Hepatocyte (in vitro differentiated cells): ENCODE results near the gene CDH4. TPM values are rescaled to one million over a fixed set of nuclear protein-coding genes. Genes with fewer than 3 reads are reported as not detected.

ENCODE experiments used
- DNase-seq: peaks from one replicate; pipeline ENCODE4 v3.0.0-alpha.2; 2016; ENCODE audit warnings: low spot score
- H2AFZ ChIP-seq: fragments of 200-600 bp; sonication (generic); 2 replicates; pipeline ENCODE4 v1.6.0; 2016; ENCODE audit warnings: antibody characterized with exemption, mild to moderate bottlenecking
- H3K27ac ChIP-seq: fragments of 200-600 bp; sonication (generic); 2 replicates; pipeline ENCODE4 v1.5.1; 2016; ENCODE audit warnings: mild to moderate bottlenecking
- H3K27me3 ChIP-seq: fragments of 200-600 bp; sonication (generic); 2 replicates; pipeline ENCODE4 v1.6.1; 2016
- H3K36me3 ChIP-seq: fragments of 200-600 bp; sonication (generic); replicated peaks from 2 replicates; pipeline ENCODE4 v1.5.1; 2016; ENCODE audit warnings: low read depth; ENCODE audit not compliant: insufficient read depth
- H3K4me1 ChIP-seq: fragments of 200-600 bp; sonication (generic); 2 replicates; pipeline ENCODE4 v1.5.1; 2016; ENCODE audit warnings: mild to moderate bottlenecking, moderate library complexity; ENCODE audit not compliant: insufficient read depth
- H3K4me2 ChIP-seq: fragments of 200-600 bp; sonication (generic); 2 replicates; pipeline ENCODE4 v1.6.0; 2016
- H3K4me3 ChIP-seq: fragments of 200-600 bp; sonication (generic); 2 replicates; pipeline ENCODE4 v1.5.1; 2016; ENCODE audit warnings: mild to moderate bottlenecking
- H3K79me2 ChIP-seq: fragments of 200-600 bp; sonication (generic); 2 replicates; pipeline ENCODE4 v1.6.0; 2017; ENCODE audit warnings: mild to moderate bottlenecking
- H3K9me2 ChIP-seq: fragments of 200-600 bp; sonication (generic); replicated peaks from 2 replicates; pipeline ENCODE4 v1.6.0; 2017; ENCODE audit warnings: mild to moderate bottlenecking; ENCODE audit not compliant: insufficient read depth
- H3K9me3 ChIP-seq: fragments of 200-600 bp; sonication (generic); 2 replicates; pipeline ENCODE4 v1.5.1; 2016; ENCODE audit warnings: low read depth, mild to moderate bottlenecking
- H4K20me1 ChIP-seq: fragments of 200-600 bp; sonication (generic); 2 replicates; pipeline ENCODE4 v1.6.0; 2016; ENCODE audit warnings: mild to moderate bottlenecking; ENCODE audit not compliant: insufficient read depth, poor library complexity, severe bottlenecking
- EZH2 ChIP-seq: fragments of 200-600 bp; sonication (generic); IDR thresholded peaks from 2 replicates; pipeline ENCODE4 v1.6.1; 2016; ENCODE audit warnings: antibody characterized with exemption, mild to moderate bottlenecking, borderline replicate concordance
- EZH2phosphoT487 ChIP-seq: fragments of 200-600 bp; sonication (generic); IDR thresholded peaks from one replicate; pipeline ENCODE4 v1.6.1; 2018; ENCODE audit warnings: antibody characterized with exemption, mild to moderate bottlenecking, low read depth, moderate library complexity; ENCODE audit not compliant: unreplicated experiment, severe bottlenecking
- WGBS: methylation state at CpG from one replicate; pipeline ENCODE4 v1.1.6; 2016; ENCODE audit warnings: low lambda C conversion rate; ENCODE audit errors: missing lambda C conversion rate; 5-methylcytosine and 5-hydroxymethylcytosine counted together
- polyA plus RNA-seq: library from polyadenylated mRNA; unstranded; fragments of >200 nt; fragmentation: Nextera tagmentation; extraction: Ambion mirVana; gene quantifications from 2 replicates; pipeline ENCODE4 v1.2.1, GENCODE V29; 2016
- total RNA-seq: library from RNA; depleted of rRNA; stranded (reverse); fragments of >200 nt; gene quantifications from 2 replicates; pipeline ENCODE4 v1.2.3, GENCODE V29; 2014
- TF ChIP-seq, protein P1 (sequence below): fragments of 200-600 bp; sonication (generic); IDR thresholded peaks from 2 replicates; pipeline ENCODE4 v1.5.1; 2016; ENCODE audit warnings: antibody characterized with exemption, mild to moderate bottlenecking; ENCODE audit not compliant: poor library complexity

The CDH4 gene
- total and polyA plus RNA-seq, 2 experiments from 2014 or later = 0.53 to 0.73 TPM

DNA sequence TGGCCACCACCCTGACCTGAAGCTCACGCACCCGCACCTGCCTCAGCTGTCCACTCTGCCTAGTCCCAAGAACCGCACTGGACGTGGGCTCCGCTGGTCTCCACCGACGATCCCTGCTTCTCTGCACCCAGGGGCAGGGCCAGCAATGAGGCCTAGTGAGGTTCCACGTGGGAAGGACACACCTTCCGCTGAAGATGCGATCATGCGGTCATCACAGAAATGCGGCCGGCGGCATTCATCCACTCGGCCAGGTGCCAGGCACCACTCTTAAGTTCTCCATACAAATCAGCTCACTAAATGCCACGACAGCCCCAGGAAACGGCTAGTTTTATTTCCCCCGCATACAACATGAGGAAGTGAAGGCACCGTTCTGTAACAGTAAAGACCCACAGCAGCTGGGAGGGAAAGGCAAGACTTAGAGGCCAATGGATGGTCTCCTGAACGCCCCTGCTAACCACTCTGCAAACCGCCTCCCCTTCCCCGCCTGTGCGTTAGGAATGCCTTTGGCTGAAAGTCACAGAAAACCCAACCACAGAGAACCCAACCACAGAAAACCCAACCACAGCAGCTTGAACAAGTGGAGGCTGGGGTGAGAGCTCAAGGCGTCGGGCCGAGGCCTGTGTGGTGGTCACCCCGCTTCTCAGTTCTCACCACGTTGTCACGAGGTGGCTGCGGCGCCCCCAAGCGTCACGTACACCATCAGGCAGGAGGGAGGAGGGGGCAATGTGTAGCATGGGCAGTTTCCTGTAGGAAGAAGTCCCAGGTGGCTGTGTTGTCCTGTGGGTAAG is 609.2 kb downstream of the CDH4 start:
- H3K4me2 ChIP-seq = no peak overlapping the region
- H3K9me3 ChIP-seq = no peaks in the 10 kb centered on the region
- H3K79me2 ChIP-seq = no peaks in the 10 kb centered on the region
- no peaks in the 10 kb centered on the region for H3K4me1 ChIP-seq
- H3K27ac ChIP-seq = no peak overlapping the region
- no peak for DNase-seq
- WGBS = 91% methylated on average over 33 of the region's 33 CpGs
- no peaks in the 10 kb centered on the region for H3K27me3 ChIP-seq
- no peaks in the 10 kb centered on the region for H3K9me2 ChIP-seq
- H3K4me3 ChIP-seq = no peak overlapping the region
- no peak overlapping the region for H2AFZ ChIP-seq
- no peak for TF ChIP-seq EZH2
- TF ChIP-seq, protein P1, sequence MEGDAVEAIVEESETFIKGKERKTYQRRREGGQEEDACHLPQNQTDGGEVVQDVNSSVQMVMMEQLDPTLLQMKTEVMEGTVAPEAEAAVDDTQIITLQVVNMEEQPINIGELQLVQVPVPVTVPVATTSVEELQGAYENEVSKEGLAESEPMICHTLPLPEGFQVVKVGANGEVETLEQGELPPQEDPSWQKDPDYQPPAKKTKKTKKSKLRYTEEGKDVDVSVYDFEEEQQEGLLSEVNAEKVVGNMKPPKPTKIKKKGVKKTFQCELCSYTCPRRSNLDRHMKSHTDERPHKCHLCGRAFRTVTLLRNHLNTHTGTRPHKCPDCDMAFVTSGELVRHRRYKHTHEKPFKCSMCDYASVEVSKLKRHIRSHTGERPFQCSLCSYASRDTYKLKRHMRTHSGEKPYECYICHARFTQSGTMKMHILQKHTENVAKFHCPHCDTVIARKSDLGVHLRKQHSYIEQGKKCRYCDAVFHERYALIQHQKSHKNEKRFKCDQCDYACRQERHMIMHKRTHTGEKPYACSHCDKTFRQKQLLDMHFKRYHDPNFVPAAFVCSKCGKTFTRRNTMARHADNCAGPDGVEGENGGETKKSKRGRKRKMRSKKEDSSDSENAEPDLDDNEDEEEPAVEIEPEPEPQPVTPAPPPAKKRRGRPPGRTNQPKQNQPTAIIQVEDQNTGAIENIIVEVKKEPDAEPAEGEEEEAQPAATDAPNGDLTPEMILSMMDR = no peak
- TF ChIP-seq EZH2phosphoT487 = no peak
- no peaks in the 10 kb centered on the region for H3K36me3 ChIP-seq
- no peaks in the 10 kb centered on the region for H4K20me1 ChIP-seq

DNA sequence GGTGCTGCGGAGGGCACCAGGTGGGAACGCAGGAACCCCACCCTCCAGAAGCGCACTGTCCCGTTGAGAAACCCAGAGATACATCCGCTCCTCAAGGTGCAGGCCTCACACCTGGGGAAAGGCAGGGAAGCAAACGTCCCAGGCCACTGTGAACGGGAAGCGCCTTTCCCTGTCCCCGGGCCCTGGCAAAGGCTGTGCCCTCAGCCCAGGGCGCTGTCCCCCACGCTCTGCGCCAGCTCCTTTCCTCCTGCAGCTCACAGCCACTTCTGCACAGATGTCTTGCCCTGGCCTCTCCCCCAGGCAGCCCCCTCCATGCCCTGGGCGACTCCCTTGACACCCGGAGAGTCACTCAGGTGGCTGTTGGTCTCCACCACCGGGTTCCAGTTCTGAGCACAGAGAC is 609.8 kb downstream of the CDH4 start:
- no peaks in the 10 kb centered on the region for H3K9me2 ChIP-seq
- DNase-seq = no peak

DNA sequence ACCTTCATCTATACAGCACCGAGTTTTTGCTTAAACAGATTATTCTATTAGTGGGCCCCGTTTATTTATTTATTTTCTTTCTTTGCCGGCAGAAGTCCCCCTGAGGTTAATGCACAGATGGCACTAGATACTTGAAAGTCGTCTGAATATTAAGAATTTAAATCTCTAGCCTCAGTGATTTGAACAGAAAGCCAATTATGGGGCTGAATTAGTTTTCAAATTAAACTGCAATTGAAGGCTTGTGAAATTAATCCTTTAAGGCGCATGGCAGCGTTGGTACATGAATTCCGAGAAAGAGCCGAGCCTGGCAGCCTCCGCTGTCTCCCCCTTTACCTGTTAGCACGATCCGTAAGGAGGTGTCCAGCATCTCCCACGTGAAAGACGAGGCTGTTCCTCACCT is 610.8 kb downstream of the CDH4 start:
- WGBS = 82% methylated on average over 13 of the region's 13 CpGs
- no peaks in the 10 kb centered on the region for H3K27me3 ChIP-seq

More for the DNA sequence above, 609.8 kb downstream of the CDH4 start:
- H3K79me2 ChIP-seq = no peaks in the 10 kb centered on the region
- TF ChIP-seq, protein P1 = no peak
- TF ChIP-seq EZH2 (no peak), EZH2phosphoT487 (no peak)
- no peaks in the 10 kb centered on the region for H3K9me3 ChIP-seq
- H3K27me3 ChIP-seq = no peaks in the 10 kb centered on the region
- no peak overlapping the region for H3K4me3 ChIP-seq
- WGBS = 95% methylated on average over 15 of the region's 15 CpGs
- H2AFZ ChIP-seq = no peak overlapping the region
- no peak overlapping the region for H3K4me2 ChIP-seq
- no peaks in the 10 kb centered on the region for H4K20me1 ChIP-seq
- no peaks in the 10 kb centered on the region for H3K4me1 ChIP-seq
- H3K27ac ChIP-seq = no peak overlapping the region
- no peaks in the 10 kb centered on the region for H3K36me3 ChIP-seq

More for the DNA sequence above, 610.8 kb downstream of the CDH4 start:
- Histone ChIP-seq H3K27ac (no peak overlapping the region), H3K79me2 (no peaks in the 10 kb centered on the region), H3K4me2 (no peak overlapping the region), H3K4me3 (no peak overlapping the region), H2AFZ (no peak overlapping the region), H3K36me3 (no peaks in the 10 kb centered on the region), H3K9me2 (no peaks in the 10 kb centered on the region), H3K9me3 (no peaks in the 10 kb centered on the region), H4K20me1 (no peaks in the 10 kb centered on the region), H3K4me1 (no peaks in the 10 kb centered on the region)
- no peak for DNase-seq
- TF ChIP-seq, protein P1 = no peak
- TF ChIP-seq EZH2phosphoT487 = no peak
